Psoas muscle (tissue), 8 donors: Measurements from ENCODE around the gene C12orf57. TPM values are rescaled to one million over a fixed set of nuclear protein-coding genes. Genes with fewer than 3 reads are reported as not detected.
"Not testable (repeated sequence)": the region's sequence is repeated elsewhere in the genome, so short reads cannot be mapped to it uniquely, and the experiment has no call there.

Experiments
- ATAC-seq, 4 donors: fragments of 200-7000 bp; cut with Tn5 transposase; one replicate each; pipeline ENCODE4 v1.9.1; 2020; ENCODE audit warnings: moderate library complexity in 3 of 4, mild to moderate bottlenecking in 2 of 4
- DNase-seq, 2 donors: peaks; one replicate each; pipeline ENCODE4 v3.0.0-alpha.2; 2020
- H3K27ac ChIP-seq: fragments of 200-600 bp; one replicate; pipeline ENCODE4 v1.8.0; 2022
- H3K27me3 ChIP-seq, 3 donors: fragments of 200-600 bp in 1 of 3; one replicate each; pipeline versions ENCODE4 v1.6.1 to v1.8.0; 2013 to 2022; ENCODE audit warnings: low read length in 2 of 3, mild to moderate bottlenecking in 2 of 3, moderate library complexity in 1 of 3; ENCODE audit not compliant: insufficient read depth in 3 of 3
- H3K36me3 ChIP-seq, 2 donors: fragments of 200-600 bp in 1 of 2; one replicate each; pipeline versions ENCODE4 v1.6.1 to v1.8.0; 2013 to 2022; ENCODE audit warnings: low read depth in 1 of 2, mild to moderate bottlenecking in 1 of 2, moderate library complexity in 1 of 2; ENCODE audit not compliant: insufficient read depth in 1 of 2
- H3K4me1 ChIP-seq: fragments of 200-600 bp; one replicate; pipeline ENCODE4 v1.8.0; 2022
- H3K4me3 ChIP-seq: fragments of 200-600 bp; one replicate; pipeline ENCODE4 v1.8.0; 2022; ENCODE audit warnings: mild to moderate bottlenecking
- H3K9me3 ChIP-seq: fragments of 200-600 bp; one replicate; pipeline ENCODE4 v1.8.0; 2022
- CTCF ChIP-seq: fragments of 200-600 bp; IDR thresholded peaks from one replicate; pipeline ENCODE4 v1.8.0; 2022; ENCODE audit warnings: antibody characterized with exemption
- WGBS, 3 donors: extraction: QIAGEN DNeasy Blood & Tissue Kit; methylation state at CpG; one replicate each; pipeline versions ENCODE4 v1.1.6 to v1.1.7; 2013; 5-methylcytosine and 5-hydroxymethylcytosine counted together
- intact Hi-C, 2 donors: fragments of 100-400 bp; cut with DNase I; formaldehyde crosslinking; loops; one replicate each; pipeline versions ENCODE4 v1.11.0 to v1.14.2; 2022
- polyA plus RNA-seq, 3 donors: library from polyadenylated mRNA; stranded (reverse); fragments of 200-250 nt; gene quantifications; one replicate each; pipeline ENCODE4 v1.2.3, GENCODE V29; 2013
- total RNA-seq, 4 donors: library from RNA; stranded (reverse); fragmentation: NEBNext Ultra II Directional in 2 of 4; extraction: Animal tissue kit (Norgen Biotek cat#: 25700) in 2 of 4; gene quantifications; one replicate each; pipeline versions ENCODE4 v1.2.1 to v1.2.4, GENCODE V29; 2021 to 2023
- donor health status: healthy with polysubstance abuse.
- donor health status: DM: no; HTN: no; CAD: no; lungs with moderate emphysema.
- donor health status: Bipolar disorder and iron deficiency.
- donor health status: healthy.
- donor health status: DM: yes; HTN: yes; CAD: no.
- donor health status: DM: no; HTN: no; CAD: no.
- donor health status: DM: no; HTN: no; CAD: no.
- donor health status: DM: yes; HTN: yes; CAD: no.

The C12orf57 gene
- total and polyA plus RNA-seq, 7 donors: 80.4 to 269 (median 110) TPM

- ATAC-seq (no peak), DNase-seq (no peak)
- Histone ChIP-seq H3K27ac (no peak overlapping the region), H3K4me1 (peaks cover 5% of the 10 kb centered on the region), H3K36me3 (peaks cover 0 to 22% of the 10 kb centered on the region in 2 donors), H3K4me3 (peak overlapping the region; percentile 91), H3K27me3 (no peaks in the 10 kb centered on the region), H3K9me3 (no peaks in the 10 kb centered on the region)
- WGBS, 3 donors: 59 to 72% (median 61%) methylated on average over 5 of the region's 5 CpGs
- no peak for TF ChIP-seq CTCF
- intact Hi-C loops: no loop called here
Measured at GRCh38 chr12:6905414-6906040, 38.3 kb upstream of the C12orf57 start.

GRCh38 chr12:6908141-6908540 lies 35.7 kb upstream of the C12orf57 start:
- H3K36me3 ChIP-seq: peaks cover 0 to 22% of the 10 kb centered on the region in 2 donors
- intact Hi-C loops, H3K4me3 ChIP-seq, DNase-seq, H3K4me1 ChIP-seq, ATAC-seq, H3K27me3 ChIP-seq, H3K9me3 ChIP-seq, H3K27ac ChIP-seq: not testable (repeated sequence)
- WGBS, 3 donors: 92 to 95% (median 93%) methylated on average over 11 of the region's 11 CpGs

- Histone ChIP-seq H3K9me3 (no peaks in the 10 kb centered on the region), H3K4me1 (no peaks in the 10 kb centered on the region), H3K27me3 (peaks cover 0 to 13% (median under 1%) of the 10 kb centered on the region in 3 donors), H3K4me3 (no peak overlapping the region), H3K36me3 (peaks cover 0 to 22% of the 10 kb centered on the region in 2 donors), H3K27ac (no peak overlapping the region)
- ATAC-seq (no peak), DNase-seq (no peak)
- TF ChIP-seq CTCF: no peak
- 72 to 93% (median 81%) methylated on average over 4 of the region's 4 CpGs for WGBS, 3 donors
- intact Hi-C loops: no loop called here
Measured at GRCh38 chr12:6909421-6910145, 34.2 kb upstream of the C12orf57 start.

GRCh38 chr12:6912164-6912935 lies 31.5 kb upstream of the C12orf57 start:
- no peak for ATAC-seq
- H3K27me3 ChIP-seq: peaks cover 0 to 20% (median 17%) of the 10 kb centered on the region in 3 donors
- H3K4me1 ChIP-seq: no peaks in the 10 kb centered on the region
- H3K27ac ChIP-seq: no peak overlapping the region
- intact Hi-C loops: no loop called here
- no peak overlapping the region for H3K4me3 ChIP-seq
- WGBS, 3 donors: 88 to 91% (median 89%) methylated on average over 15 of the region's 15 CpGs
- DNase-seq: no peak
- H3K36me3 ChIP-seq: peaks cover 0 to 8% of the 10 kb centered on the region in 2 donors
- TF ChIP-seq CTCF: no peak
- no peaks in the 10 kb centered on the region for H3K9me3 ChIP-seq
